ENCODE measurements around the gene ANO2.

The ANO2 gene

GRCh38 chr12:5577741-5578140, 367.3 kb downstream of the ANO2 start:
- H3K4me1 ChIP-seq (ENCODE audit: control insufficient read depth in 2 of 2, insufficient read depth in 1 of 2, low read depth in 1 of 2, low read length in 2 of 2): peaks cover 0 to 15% of the 10 kb centered on the region in 2 donors

DNA sequence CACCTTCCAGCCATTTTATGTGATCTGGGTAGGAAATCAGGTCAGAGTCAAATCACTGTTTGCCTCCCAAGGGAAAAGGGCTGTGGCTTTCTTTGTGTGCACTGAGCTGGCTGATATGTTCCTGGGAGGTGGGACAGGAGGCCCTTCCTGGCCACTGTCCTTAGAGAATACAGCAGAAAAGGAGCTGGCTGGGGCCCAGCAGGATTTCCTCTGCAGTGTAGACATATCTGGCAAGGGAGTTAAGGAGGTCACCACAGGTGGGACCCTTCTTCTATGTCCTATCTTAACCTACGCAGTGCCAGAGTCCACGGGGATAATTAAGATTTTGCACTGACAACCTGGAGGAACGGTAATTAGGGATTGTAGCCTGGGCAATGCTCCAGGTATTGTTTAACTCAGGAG, 367.8 kb downstream of the ANO2 start:
- H3K27me3 ChIP-seq (ENCODE audit: control insufficient read depth in 3 of 3, insufficient read depth in 3 of 3, low read depth in 1 of 3, low read length in 3 of 3): no peaks in the 10 kb centered on the region
- H3K36me3 ChIP-seq (replicated peaks in 1 of 2; ENCODE audit: control insufficient read depth in 2 of 2, insufficient read depth in 2 of 2, low read length in 2 of 2): no peaks in the 10 kb centered on the region
- H2BK120ac ChIP-seq (ENCODE audit: low read depth, low read length): no peak overlapping the region
- H2AK5ac ChIP-seq (ENCODE audit: low read depth, low read length): no peak overlapping the region
- H2AFZ ChIP-seq (ENCODE audit: low read length): no peak overlapping the region
- DNase-seq (ENCODE audit: low spot score): no peak
- no peak overlapping the region for H4K8ac ChIP-seq (ENCODE audit: low read depth, low read length)
- no peak overlapping the region for H3K27ac ChIP-seq (replicated peaks; ENCODE audit: low read length)
- no peak overlapping the region for H2BK15ac ChIP-seq (ENCODE audit: low read length)
- H3K14ac ChIP-seq (ENCODE audit: low read length): no peak overlapping the region
- no CpG with 5 or more reads among the region's 3 CpGs for WGBS, 2 donors (ENCODE audit: extremely low coverage in 2 of 2, insufficient read length in 2 of 2, insufficient replicate concordance in 1 of 2)
- H3K9ac ChIP-seq (ENCODE audit: low read depth, low read length, poor library complexity): no peak overlapping the region
- no peaks in the 10 kb centered on the region for H3K9me3 ChIP-seq (replicated peaks in 1 of 2; ENCODE audit: control insufficient read depth in 2 of 2, insufficient read depth in 1 of 2, low read depth in 1 of 2, low read length in 2 of 2)
- peak overlapping the region; percentile 35 for H3K18ac ChIP-seq (ENCODE audit: low read length)
- H3K4me1 ChIP-seq (ENCODE audit: control insufficient read depth in 2 of 2, insufficient read depth in 1 of 2, low read depth in 1 of 2, low read length in 2 of 2): peaks cover 0 to 15% of the 10 kb centered on the region in 2 donors
- H3K4ac ChIP-seq (ENCODE audit: low read length): no peak overlapping the region
- no peaks in the 10 kb centered on the region for H3K79me1 ChIP-seq (ENCODE audit: low read depth, low read length)
- no peak overlapping the region for H2BK5ac ChIP-seq (ENCODE audit: low read length)
- H2BK12ac ChIP-seq (ENCODE audit: low read length): no peak overlapping the region
- H4K91ac ChIP-seq (ENCODE audit: low read depth, low read length, poor library complexity): no peak overlapping the region
- H3K23ac ChIP-seq (ENCODE audit: low read depth, low read length, poor library complexity): no peak overlapping the region
- H3K4me3 ChIP-seq (ENCODE audit: low read length in 2 of 2): no peak overlapping the region
- H3K4me2 ChIP-seq (ENCODE audit: insufficient read depth, low read length, poor library complexity, severe bottlenecking): no peak overlapping the region

More at GRCh38 chr12:5577741-5578140, 367.3 kb downstream of the ANO2 start:
- Histone ChIP-seq H2AFZ (ENCODE audit: low read length) (no peak overlapping the region), H3K27ac (replicated peaks; ENCODE audit: low read length) (no peak overlapping the region), H2BK12ac (ENCODE audit: low read length) (no peak overlapping the region), H3K27me3 (ENCODE audit: control insufficient read depth in 3 of 3, insufficient read depth in 3 of 3, low read depth in 1 of 3, low read length in 3 of 3) (no peaks in the 10 kb centered on the region), H2BK5ac (ENCODE audit: low read length) (peak overlapping the region; percentile 14), H3K14ac (ENCODE audit: low read length) (no peak overlapping the region), H3K4me3 (ENCODE audit: low read length in 2 of 2) (no peak overlapping the region), H3K4ac (ENCODE audit: low read length) (no peak overlapping the region), H4K91ac (ENCODE audit: low read depth, low read length, poor library complexity) (peak overlapping the region; percentile 24), H3K9ac (ENCODE audit: low read depth, low read length, poor library complexity) (no peak overlapping the region), H2AK5ac (ENCODE audit: low read depth, low read length) (peak overlapping the region; percentile 72), H2BK15ac (ENCODE audit: low read length) (peak overlapping the region; percentile 82), H4K8ac (ENCODE audit: low read depth, low read length) (no peak overlapping the region), H3K9me3 (replicated peaks in 1 of 2; ENCODE audit: control insufficient read depth in 2 of 2, insufficient read depth in 1 of 2, low read depth in 1 of 2, low read length in 2 of 2) (no peaks in the 10 kb centered on the region), H3K79me1 (ENCODE audit: low read depth, low read length) (no peaks in the 10 kb centered on the region), H2BK120ac (ENCODE audit: low read depth, low read length) (no peak overlapping the region), H3K23ac (ENCODE audit: low read depth, low read length, poor library complexity) (no peak overlapping the region), H3K18ac (ENCODE audit: low read length) (no peak overlapping the region), H3K4me2 (ENCODE audit: insufficient read depth, low read length, poor library complexity, severe bottlenecking) (no peak overlapping the region), H3K36me3 (replicated peaks in 1 of 2; ENCODE audit: control insufficient read depth in 2 of 2, insufficient read depth in 2 of 2, low read length in 2 of 2) (no peaks in the 10 kb centered on the region)
- no CpG with 5 or more reads among the region's 8 CpGs for WGBS, 2 donors (ENCODE audit: extremely low coverage in 2 of 2, insufficient read length in 2 of 2, insufficient replicate concordance in 1 of 2)
- no peak for DNase-seq (ENCODE audit: low spot score)

DNA sequence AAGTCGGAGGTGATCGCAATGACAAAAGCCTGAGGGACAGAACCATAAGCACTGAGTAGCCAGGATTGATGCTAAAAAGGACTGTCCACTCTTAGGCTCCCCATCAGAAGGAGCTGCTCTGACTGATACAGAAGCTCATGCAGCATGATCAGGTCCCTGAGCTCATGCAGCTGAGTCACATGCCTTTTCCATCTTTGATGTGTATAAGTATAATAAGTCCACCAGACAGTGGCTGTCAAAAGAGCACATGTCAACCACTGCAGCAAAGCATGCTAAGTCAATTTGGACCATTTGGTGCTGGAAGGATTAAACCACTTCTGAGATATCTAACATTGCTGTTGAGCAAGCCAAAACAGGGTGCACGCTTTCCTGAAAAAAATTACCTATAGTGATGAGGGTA, 369.1 kb downstream of the ANO2 start:
- no peak for DNase-seq (ENCODE audit: low spot score)
- Histone ChIP-seq H3K4me3 (ENCODE audit: low read length in 2 of 2) (no peak overlapping the region), H2AK5ac (ENCODE audit: low read depth, low read length) (no peak overlapping the region), H2BK120ac (ENCODE audit: low read depth, low read length) (no peak overlapping the region), H2BK5ac (ENCODE audit: low read length) (no peak overlapping the region), H3K9ac (ENCODE audit: low read depth, low read length, poor library complexity) (no peak overlapping the region), H3K79me1 (ENCODE audit: low read depth, low read length) (no peaks in the 10 kb centered on the region), H3K14ac (ENCODE audit: low read length) (no peak overlapping the region), H3K4me1 (ENCODE audit: control insufficient read depth in 2 of 2, insufficient read depth in 1 of 2, low read depth in 1 of 2, low read length in 2 of 2) (peaks cover 0 to 12% of the 10 kb centered on the region in 2 donors), H2BK12ac (ENCODE audit: low read length) (no peak overlapping the region), H4K8ac (ENCODE audit: low read depth, low read length) (no peak overlapping the region), H3K27ac (replicated peaks; ENCODE audit: low read length) (no peak overlapping the region), H2AFZ (ENCODE audit: low read length) (no peak overlapping the region), H3K27me3 (ENCODE audit: control insufficient read depth in 3 of 3, insufficient read depth in 3 of 3, low read depth in 1 of 3, low read length in 3 of 3) (no peaks in the 10 kb centered on the region), H3K23ac (ENCODE audit: low read depth, low read length, poor library complexity) (no peak overlapping the region), H2BK15ac (ENCODE audit: low read length) (no peak overlapping the region), H3K36me3 (replicated peaks in 1 of 2; ENCODE audit: control insufficient read depth in 2 of 2, insufficient read depth in 2 of 2, low read length in 2 of 2) (no peaks in the 10 kb centered on the region), H3K18ac (ENCODE audit: low read length) (no peak overlapping the region), H3K9me3 (replicated peaks in 1 of 2; ENCODE audit: control insufficient read depth in 2 of 2, insufficient read depth in 1 of 2, low read depth in 1 of 2, low read length in 2 of 2) (no peaks in the 10 kb centered on the region), H3K4me2 (ENCODE audit: insufficient read depth, low read length, poor library complexity, severe bottlenecking) (no peak overlapping the region), H4K91ac (ENCODE audit: low read depth, low read length, poor library complexity) (no peak overlapping the region), H3K4ac (ENCODE audit: low read length) (no peak overlapping the region)
- no CpG with 5 or more reads among the region's 3 CpGs for WGBS, 2 donors (ENCODE audit: extremely low coverage in 2 of 2, insufficient read length in 2 of 2, insufficient replicate concordance in 1 of 2)

- Histone ChIP-seq H2BK120ac (ENCODE audit: low read depth, low read length) (no peak overlapping the region), H2AFZ (ENCODE audit: low read length) (no peak overlapping the region), H3K4me1 (ENCODE audit: control insufficient read depth in 2 of 2, insufficient read depth in 1 of 2, low read depth in 1 of 2, low read length in 2 of 2) (peaks cover 0 to 12% of the 10 kb centered on the region in 2 donors), H3K23ac (ENCODE audit: low read depth, low read length, poor library complexity) (no peak overlapping the region), H2BK15ac (ENCODE audit: low read length) (no peak overlapping the region), H3K27me3 (ENCODE audit: control insufficient read depth in 3 of 3, insufficient read depth in 3 of 3, low read depth in 1 of 3, low read length in 3 of 3) (no peaks in the 10 kb centered on the region), H3K79me1 (ENCODE audit: low read depth, low read length) (no peaks in the 10 kb centered on the region), H3K9me3 (replicated peaks in 1 of 2; ENCODE audit: control insufficient read depth in 2 of 2, insufficient read depth in 1 of 2, low read depth in 1 of 2, low read length in 2 of 2) (no peaks in the 10 kb centered on the region), H3K27ac (replicated peaks; ENCODE audit: low read length) (no peak overlapping the region), H3K18ac (ENCODE audit: low read length) (no peak overlapping the region), H3K14ac (ENCODE audit: low read length) (no peak overlapping the region), H3K4me2 (ENCODE audit: insufficient read depth, low read length, poor library complexity, severe bottlenecking) (no peak overlapping the region), H3K4me3 (ENCODE audit: low read length in 2 of 2) (no peak overlapping the region), H2BK12ac (ENCODE audit: low read length) (no peak overlapping the region), H3K9ac (ENCODE audit: low read depth, low read length, poor library complexity) (no peak overlapping the region), H3K36me3 (replicated peaks in 1 of 2; ENCODE audit: control insufficient read depth in 2 of 2, insufficient read depth in 2 of 2, low read length in 2 of 2) (no peaks in the 10 kb centered on the region), H2BK5ac (ENCODE audit: low read length) (no peak overlapping the region), H4K91ac (ENCODE audit: low read depth, low read length, poor library complexity) (no peak overlapping the region), H4K8ac (ENCODE audit: low read depth, low read length) (no peak overlapping the region), H2AK5ac (ENCODE audit: low read depth, low read length) (no peak overlapping the region), H3K4ac (ENCODE audit: low read length) (no peak overlapping the region)
- WGBS, 2 donors (ENCODE audit: extremely low coverage in 2 of 2, insufficient read length in 2 of 2, insufficient replicate concordance in 1 of 2): no CpG with 5 or more reads among the region's 5 CpGs
- no peak for DNase-seq (ENCODE audit: low spot score)
Measured at GRCh38 chr12:5575232-5575631, 369.8 kb downstream of the ANO2 start.
